HL-60 (cell line): ENCODE measurements around the gene SLCO2A1.
A peak's percentile ranks its signal among the peaks of the same experiment; 100 is the strongest.

Source experiments
- DNase-seq, 2 experiments: peaks; one replicate each; pipeline ENCODE4 v3.0.0-alpha.2; 2010 to 2020; ENCODE audit warnings: low read depth in 1 of 2, low spot score in 1 of 2
- H3K27ac ChIP-seq: fragments of 250-450 bp; sonication (Bioruptor Pico); replicated peaks from 2 replicates; pipeline ENCODE4 v1.5.1; 2020; ENCODE audit warnings: mild to moderate bottlenecking, moderate library complexity
- H3K27me3 ChIP-seq: fragments of 250-450 bp; sonication (Bioruptor Pico); 2 replicates; pipeline ENCODE4 v1.5.1; 2021; ENCODE audit warnings: mild to moderate bottlenecking, moderate library complexity; ENCODE audit not compliant: insufficient read depth, poor library complexity, severe bottlenecking
- H3K4me3 ChIP-seq: replicated peaks from 2 replicates; pipeline ENCODE4 v1.5.1; 2011; ENCODE audit warnings: mild to moderate bottlenecking, control low read depth, low read length; ENCODE audit not compliant: insufficient read depth
- CTCF ChIP-seq: IDR thresholded peaks from one replicate; pipeline ENCODE4 v1.5.1; 2011; ENCODE audit warnings: low read length, control low read depth, inconsistent platforms; ENCODE audit not compliant: insufficient read depth
- GABPA ChIP-seq: IDR thresholded peaks from 2 replicates; pipeline ENCODE4 v1.6.1; 2012; ENCODE audit warnings: low read depth
- POLR2AphosphoS5 ChIP-seq: IDR thresholded peaks from 2 replicates; pipeline ENCODE4 v1.6.1; 2012; ENCODE audit warnings: low read depth
- SPI1 ChIP-seq: IDR thresholded peaks from 2 replicates; pipeline ENCODE4 v1.6.1; 2012; ENCODE audit warnings: low read depth, mild to moderate bottlenecking, borderline replicate concordance
- TF ChIP-seq, protein P1 (sequence below): IDR thresholded peaks from 2 replicates; pipeline ENCODE4 v1.6.1; 2012; ENCODE audit warnings: low read depth; ENCODE audit not compliant: insufficient replicate concordance

The SLCO2A1 gene

DNA sequence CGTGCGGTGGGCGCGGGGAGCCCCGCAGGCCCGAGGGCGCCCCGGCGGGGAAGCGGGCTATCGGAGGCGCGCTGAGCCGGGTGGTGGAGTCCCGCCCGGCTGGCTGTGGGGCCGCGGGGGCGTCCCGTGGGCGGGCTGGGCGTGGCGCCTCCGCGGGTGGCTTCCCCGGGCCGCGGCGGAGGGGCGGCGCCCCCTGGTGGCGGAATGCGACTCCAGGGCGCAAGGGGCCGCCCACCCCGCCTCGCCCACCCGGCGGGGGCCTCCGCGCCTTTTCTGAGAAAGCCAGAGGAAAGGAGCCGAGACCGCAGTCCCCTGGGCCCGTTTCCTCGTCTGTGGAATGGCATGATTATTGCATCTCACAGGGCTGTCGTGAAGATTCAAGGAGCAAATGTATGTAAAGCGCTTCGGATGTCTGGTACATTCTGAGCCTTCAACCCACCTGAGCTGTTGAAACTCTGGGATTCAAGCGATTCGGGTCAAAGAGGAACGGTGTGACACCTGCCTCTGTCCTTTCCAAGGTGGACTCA is 102.1 kb downstream of the SLCO2A1 start:
- no peak overlapping the region for H3K4me3 ChIP-seq
- TF ChIP-seq CTCF (peak; percentile 44), GABPA (no peak)
- no peak overlapping the region for H3K27ac ChIP-seq
- no peak for DNase-seq
- no peaks in the 10 kb centered on the region for H3K27me3 ChIP-seq

DNA sequence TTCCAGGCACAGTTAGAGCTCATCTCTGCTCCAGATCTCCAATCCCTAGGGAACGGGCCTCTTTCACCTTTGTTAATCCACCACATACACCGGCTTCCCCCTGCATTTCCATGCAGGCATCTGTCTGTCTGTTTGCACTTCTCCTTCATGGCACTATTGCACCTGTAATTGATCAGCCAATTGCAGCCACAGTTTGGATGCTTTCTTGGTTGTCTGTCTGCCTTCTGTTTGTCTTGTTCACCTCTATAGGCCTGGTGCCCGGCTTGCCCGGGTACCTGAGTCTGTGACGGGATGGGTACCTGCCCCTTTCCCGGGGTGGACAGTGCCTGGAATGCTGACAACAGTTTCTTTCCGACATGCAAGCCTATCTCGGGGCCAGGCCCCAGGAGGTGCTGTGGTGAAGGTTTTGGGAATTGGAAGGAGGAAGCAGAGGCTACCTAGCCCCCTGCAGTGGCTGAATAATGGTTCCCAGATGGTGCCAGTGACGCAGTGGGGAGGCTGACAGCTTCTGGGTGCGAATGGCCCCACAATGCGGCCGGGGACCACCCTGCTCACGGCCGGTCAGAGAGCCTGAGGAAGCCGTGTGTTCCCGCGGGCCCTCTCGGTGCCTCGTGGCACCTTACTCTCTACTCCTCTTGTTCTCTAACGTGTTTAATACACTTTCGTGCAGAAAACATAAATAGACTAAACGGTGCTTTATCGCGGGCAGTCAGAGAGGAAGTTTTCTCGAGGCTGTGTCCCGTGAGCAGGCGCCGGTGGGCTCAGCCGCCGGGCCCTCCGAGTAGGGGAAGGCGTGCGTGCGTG is 102.8 kb downstream of the SLCO2A1 start:
- TF ChIP-seq SPI1 (no peak), GABPA (no peak)

DNA sequence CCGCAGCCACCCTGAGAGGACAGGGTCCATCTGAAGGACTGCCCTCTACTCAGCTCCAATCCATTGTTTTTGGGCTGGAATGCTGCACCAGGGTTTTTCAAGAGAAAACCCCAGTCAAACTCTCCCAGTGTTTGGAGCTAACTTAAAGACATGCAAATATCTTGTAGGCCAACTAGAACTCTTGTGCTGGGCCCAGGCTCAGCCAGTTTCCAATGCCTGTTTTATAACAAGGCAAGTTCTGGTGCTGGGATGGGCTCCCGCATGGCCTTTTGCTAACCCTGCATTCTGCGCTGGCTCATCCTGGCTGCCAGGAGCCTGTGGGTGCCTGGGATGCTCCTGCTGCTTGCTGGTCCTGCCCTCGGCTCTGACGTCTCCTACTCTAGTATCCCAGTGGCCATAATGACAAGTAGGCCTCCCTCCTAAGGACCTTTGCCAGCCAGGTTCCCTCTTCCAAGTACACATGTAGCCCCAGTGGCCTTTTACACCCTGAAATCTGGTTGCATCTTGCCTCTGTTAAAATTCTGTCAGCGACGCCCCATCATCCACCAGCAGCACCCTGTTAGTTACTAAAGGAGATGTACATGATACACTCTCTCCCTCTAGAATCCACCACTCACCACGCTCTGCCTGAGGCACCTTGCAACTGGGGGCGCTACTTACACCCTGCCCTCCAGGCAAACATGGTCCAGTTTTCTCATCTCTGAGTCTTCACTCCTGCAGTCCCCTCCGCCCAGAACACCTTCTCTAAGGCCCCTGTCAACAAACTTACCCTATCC is 103.6 kb downstream of the SLCO2A1 start:
- no peak overlapping the region for H3K27ac ChIP-seq
- no peaks in the 10 kb centered on the region for H3K27me3 ChIP-seq
- no peak overlapping the region for H3K4me3 ChIP-seq
- DNase-seq: no peak
- TF ChIP-seq GABPA (no peak), POLR2AphosphoS5 (no peak), SPI1 (no peak), CTCF (no peak)
- TF ChIP-seq, protein P1, sequence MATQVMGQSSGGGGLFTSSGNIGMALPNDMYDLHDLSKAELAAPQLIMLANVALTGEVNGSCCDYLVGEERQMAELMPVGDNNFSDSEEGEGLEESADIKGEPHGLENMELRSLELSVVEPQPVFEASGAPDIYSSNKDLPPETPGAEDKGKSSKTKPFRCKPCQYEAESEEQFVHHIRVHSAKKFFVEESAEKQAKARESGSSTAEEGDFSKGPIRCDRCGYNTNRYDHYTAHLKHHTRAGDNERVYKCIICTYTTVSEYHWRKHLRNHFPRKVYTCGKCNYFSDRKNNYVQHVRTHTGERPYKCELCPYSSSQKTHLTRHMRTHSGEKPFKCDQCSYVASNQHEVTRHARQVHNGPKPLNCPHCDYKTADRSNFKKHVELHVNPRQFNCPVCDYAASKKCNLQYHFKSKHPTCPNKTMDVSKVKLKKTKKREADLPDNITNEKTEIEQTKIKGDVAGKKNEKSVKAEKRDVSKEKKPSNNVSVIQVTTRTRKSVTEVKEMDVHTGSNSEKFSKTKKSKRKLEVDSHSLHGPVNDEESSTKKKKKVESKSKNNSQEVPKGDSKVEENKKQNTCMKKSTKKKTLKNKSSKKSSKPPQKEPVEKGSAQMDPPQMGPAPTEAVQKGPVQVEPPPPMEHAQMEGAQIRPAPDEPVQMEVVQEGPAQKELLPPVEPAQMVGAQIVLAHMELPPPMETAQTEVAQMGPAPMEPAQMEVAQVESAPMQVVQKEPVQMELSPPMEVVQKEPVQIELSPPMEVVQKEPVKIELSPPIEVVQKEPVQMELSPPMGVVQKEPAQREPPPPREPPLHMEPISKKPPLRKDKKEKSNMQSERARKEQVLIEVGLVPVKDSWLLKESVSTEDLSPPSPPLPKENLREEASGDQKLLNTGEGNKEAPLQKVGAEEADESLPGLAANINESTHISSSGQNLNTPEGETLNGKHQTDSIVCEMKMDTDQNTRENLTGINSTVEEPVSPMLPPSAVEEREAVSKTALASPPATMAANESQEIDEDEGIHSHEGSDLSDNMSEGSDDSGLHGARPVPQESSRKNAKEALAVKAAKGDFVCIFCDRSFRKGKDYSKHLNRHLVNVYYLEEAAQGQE: no peak

More for the DNA sequence above, 102.8 kb downstream of the SLCO2A1 start:
- no peak overlapping the region for H3K27ac ChIP-seq
- H3K27me3 ChIP-seq: no peaks in the 10 kb centered on the region
- DNase-seq: no peak
- H3K4me3 ChIP-seq: no peak overlapping the region

DNA sequence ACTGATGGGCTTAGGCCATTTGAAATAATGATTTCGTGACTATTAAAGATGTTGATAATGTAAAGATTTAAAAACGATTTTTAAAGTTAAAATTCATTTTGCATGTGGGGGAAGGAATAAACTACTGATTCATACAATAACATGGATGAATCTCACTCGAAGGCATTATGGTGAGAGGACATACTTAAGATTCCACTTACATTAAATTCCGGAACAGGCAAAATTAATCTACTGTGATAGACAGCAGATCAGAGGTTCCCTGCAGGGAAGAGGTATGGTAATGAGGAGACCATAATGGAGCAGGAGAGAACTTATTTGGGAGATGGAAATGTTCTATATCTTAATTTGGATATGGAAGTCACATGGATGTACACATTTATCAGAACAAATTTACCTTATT is 105.7 kb downstream of the SLCO2A1 start:
- H3K4me3 ChIP-seq: no peak overlapping the region
- TF ChIP-seq CTCF (no peak), POLR2AphosphoS5 (no peak), GABPA (no peak)
- TF ChIP-seq, protein P1: no peak
- no peaks in the 10 kb centered on the region for H3K27me3 ChIP-seq
- DNase-seq: no peak
- no peak overlapping the region for H3K27ac ChIP-seq
